HG03442 (cell line): ENCODE measurements around the gene ATXN7L3B.
"Not testable (repeated sequence)": the region's sequence is repeated elsewhere in the genome, so short reads cannot be mapped to it uniquely, and the experiment has no call there.

Experiments used
- ATAC-seq: cut with Tn5 transposase; IDR thresholded peaks from one replicate; pipeline ENCODE4 v1.9.1; 2021; ENCODE audit warnings: mild to moderate bottlenecking, moderate library complexity; ENCODE audit not compliant: unreplicated experiment

Gene ATXN7L3B, protein sequence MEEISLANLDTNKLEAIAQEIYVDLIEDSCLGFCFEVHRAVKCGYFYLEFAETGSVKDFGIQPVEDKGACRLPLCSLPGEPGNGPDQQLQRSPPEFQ

DNA sequence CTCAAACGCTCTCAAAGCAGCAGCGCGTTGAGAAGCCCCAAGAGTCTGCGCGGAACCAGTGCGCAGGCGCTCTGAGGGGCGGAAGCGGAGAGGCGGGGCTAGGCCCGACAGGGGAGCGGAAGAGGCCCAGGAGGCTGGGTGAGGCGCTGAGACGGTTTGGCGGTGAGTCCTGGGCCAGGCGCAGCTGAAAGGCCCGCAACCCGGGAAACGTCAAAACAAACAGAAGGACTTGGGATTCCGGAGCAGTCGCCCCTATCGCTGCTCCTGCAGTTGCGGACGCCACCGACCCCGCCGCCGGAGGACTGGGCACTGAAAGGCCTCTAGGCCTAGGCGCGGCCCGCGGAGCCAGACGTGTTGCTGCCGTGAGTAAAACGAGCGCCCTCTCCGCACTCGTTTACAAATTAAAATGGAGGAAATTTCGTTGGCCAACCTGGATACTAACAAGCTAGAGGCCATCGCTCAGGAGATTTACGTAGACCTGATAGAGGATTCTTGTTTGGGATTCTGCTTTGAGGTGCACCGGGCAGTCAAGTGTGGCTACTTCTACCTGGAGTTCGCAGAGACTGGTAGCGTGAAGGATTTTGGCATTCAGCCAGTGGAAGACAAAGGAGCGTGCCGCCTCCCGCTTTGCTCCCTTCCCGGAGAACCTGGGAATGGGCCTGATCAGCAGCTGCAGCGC, at the start of gene ATXN7L3B:
Gene ATXN7L3B, plus strand, starts transcription at position 129 of the 679 bp plus-strand sequence. Its CDS starts 278 bp downstream, at position 407.
- peak; percentile 97 for ATAC-seq

DNA sequence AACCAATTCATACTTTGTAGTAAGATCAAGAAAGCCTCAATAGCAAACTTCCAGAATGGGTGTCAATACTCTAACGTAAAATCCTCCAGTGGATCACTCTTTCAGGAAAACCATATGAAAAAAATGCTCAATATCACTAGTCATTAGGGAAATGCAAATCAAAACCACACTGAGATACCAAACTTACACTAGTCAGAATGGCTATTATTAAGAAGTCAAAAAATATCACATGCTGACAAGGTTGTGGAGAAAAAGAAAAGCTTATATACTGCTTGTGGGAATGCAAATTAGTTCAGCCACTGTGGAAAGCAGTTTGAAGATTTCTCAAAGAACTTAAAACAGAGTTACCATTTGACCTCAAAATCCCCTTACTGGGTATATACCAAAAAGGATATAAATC, 49.5 kb upstream of the ATXN7L3B start:
- ATAC-seq = peak; percentile 50

GRCh38 chr12:74489543-74489942, 48.1 kb upstream of the ATXN7L3B start:
- no peak for ATAC-seq

GRCh38 chr12:74490390-74491064, 47.1 kb upstream of the ATXN7L3B start:
- ATAC-seq = peak; percentile 81

DNA sequence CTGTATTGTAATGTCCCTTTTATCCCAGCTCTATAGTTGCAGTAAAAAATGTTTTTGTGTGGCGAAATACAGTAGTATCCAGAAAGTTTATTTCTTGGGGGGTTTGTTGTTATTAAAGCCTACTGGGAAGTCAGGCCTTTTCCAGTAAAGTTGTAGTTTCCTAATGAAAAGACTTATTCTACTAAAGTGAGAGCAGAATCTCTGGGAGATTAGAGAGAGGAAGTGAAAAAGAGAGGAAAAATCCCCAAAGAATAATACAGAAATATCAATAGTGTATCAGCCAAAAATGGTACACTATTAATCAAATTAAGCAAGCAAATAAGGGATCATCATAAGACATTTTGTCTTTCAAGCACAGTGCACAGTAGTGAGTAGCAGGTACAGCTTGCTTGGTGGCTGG, 46.3 kb upstream of the ATXN7L3B start:
- ATAC-seq = no peak

GRCh38 chr12:74499192-74499591, 38.4 kb upstream of the ATXN7L3B start:
- no peak for ATAC-seq

GRCh38 chr12:74508873-74509657, 28.6 kb upstream of the ATXN7L3B start:
- not testable (repeated sequence) for ATAC-seq

DNA sequence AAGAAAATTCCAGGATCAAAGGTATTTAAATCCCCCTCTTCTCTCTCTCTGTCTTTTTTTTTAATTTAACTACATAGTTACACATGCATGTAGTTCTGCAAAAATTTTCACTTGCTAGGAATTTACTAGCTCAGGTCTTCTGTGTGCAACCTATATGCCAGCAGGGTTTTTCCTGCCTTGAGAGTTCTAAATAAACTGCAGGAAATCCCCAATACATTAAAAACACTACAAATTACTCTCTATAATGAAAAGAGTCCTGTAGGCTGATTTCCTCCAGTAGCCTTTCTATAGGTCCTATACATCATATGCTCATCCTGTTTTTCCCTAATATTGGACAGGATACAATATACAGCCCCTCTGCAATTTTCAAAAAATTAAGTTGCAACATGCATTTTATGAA, 27.7 kb upstream of the ATXN7L3B start:
- no peak for ATAC-seq

DNA sequence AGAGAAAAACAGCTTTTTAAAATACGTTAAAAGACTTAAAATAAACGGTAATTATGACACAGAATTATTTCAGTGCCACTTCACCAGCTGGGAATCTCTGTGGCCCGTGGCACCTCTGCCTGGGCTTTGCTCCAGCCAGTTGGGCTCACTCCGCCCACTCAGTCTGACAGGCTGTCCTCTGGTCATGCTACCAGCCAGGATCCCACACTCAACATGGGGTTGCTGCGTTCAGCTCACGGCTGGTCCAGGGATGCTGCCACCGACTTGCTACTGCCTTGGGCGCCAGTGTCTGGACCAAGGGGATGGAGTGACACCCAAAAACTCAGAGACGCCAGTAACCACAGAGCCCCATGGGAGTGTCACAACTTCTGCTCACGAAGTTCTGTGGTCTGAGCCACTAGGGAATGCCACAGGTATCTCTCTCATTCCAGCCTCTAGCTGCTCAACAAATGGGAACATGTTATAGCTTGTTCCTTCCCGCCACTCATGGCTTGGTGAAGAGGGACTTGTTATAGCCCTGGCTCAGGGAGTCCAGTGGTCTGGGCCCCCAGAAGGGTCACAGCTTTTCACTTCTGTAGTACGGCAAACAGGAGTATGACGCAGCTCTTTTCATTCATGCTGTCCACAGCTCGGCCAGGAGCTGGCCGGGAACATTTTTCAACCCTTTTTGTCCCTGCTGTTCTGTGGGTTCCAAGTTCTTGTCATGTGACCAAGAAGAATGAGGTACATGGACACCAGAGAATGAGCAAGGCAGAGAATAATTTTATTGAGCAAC, 23.4 kb upstream of the ATXN7L3B start:
- ATAC-seq = no peak

DNA sequence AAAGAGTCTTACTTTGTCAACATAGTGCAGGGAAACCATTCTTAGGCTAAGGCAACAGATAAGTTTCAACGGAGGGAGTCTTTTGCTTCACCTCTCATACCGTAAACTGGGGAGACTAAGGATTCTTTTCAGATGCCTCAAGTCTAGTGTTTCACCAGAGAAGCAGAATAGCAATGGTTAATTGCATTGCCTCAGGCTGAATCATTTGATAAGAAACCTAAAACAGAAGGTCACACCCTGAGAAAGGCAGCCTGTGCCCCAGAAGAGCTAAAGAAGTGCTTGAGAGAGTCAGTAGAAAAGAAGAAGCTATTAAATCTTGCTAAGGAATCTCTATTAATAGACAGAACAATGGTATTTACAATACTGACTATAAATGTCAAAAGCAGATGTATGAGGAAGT, 21.8 kb upstream of the ATXN7L3B start:
- no peak for ATAC-seq

- ATAC-seq = no peak
Measured at GRCh38 chr12:74526535-74526934, 11.1 kb upstream of the ATXN7L3B start.

- no peak for ATAC-seq
Measured at GRCh38 chr12:74527491-74527890, 10.1 kb upstream of the ATXN7L3B start.

- no peak for ATAC-seq
Measured at GRCh38 chr12:74530676-74531075, 7.0 kb upstream of the ATXN7L3B start.

DNA sequence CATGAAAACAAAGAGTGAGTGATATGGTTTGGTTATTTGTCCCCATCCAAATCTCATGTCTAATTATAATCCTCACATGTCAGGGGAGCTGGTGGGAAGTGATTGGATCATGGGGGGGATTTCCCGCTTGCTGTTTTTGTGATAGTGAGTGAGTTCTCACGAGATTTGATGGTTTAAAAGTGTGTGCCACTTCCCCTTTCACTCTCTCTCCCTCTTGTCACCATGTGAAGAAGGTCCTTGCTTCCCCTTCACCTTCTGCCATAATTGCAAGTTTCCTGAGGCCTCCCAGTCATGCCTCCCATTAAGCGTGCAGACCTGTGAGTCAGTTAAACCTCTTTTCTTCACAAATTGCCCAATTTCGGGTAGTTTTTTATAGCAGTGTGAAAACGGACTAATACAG, 2.1 kb upstream of the ATXN7L3B start:
- no peak for ATAC-seq

DNA sequence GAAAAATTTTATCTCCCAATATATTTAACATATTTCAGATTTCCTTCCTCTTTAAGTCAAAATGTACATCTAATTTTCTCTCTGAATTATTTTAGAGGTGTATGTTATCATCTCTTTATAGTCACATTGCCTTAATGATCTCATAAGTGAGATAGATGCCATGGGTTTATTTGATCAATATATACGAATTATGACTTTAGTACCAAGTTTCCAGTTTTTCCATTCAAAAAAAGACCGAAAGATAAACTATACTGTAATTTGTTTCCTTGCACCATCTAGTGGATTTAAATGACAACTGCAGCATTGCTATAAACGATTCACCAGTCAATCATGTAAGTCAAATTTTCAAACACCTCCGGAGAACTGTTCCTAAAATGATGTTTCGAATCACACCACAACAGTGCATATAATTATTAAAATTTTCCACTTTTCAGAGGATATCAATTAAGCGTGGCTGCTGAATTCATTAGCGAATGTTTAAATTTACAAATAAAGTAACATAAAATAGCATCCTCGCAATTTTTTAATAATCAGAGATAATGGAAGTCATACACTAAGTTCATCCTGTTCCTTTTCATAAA, 419 bp upstream of the ATXN7L3B start:
- peak; percentile 45 for ATAC-seq

GRCh38 chr12:74538491-74539258, 1.0 kb downstream of the ATXN7L3B start:
- peak; percentile 24 for ATAC-seq

DNA sequence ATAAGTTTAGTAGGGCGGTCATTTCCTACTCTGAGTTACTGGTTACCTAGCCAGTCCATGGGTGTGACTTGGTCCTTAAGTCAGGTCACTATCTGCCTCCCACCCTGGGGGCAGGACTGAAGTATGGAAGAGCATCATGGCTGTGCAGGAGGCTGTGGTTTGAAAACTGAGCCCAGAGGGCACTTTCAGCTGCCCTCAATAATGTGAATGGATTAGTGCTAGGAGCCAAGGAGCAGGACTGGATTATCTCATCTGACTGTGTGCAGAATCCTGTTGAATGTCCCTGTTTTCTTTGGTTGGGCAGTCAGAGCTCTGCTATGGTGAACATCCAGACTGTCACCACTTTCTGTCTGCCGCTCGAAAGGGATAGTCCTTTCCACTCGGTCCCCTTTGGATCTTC, 1.6 kb downstream of the ATXN7L3B start:
- ATAC-seq = no peak

GRCh38 chr12:74539765-74540526, 2.3 kb downstream of the ATXN7L3B start:
- ATAC-seq = no peak

- ATAC-seq = no peak
Measured at GRCh38 chr12:74541074-74541473, 3.4 kb downstream of the ATXN7L3B start.
